Measurements from ENCODE around the gene B3GALNT2.

GRCh38 chr1:235416662-235417049, 87.6 kb downstream of the B3GALNT2 start:
- TF ChIP-seq CTCF (conservative IDR thresholded peaks at IDR 0.05), result no peak
- no peak for TF ChIP-seq EZH2 (IDR thresholded peaks at IDR 0.05; ENCODE audit: low read depth)
